WTC11 (cell line): ENCODE data around the gene LMCD1.

Experiments
- ATF3 ChIP-seq: sonication (generic); formaldehyde crosslinking; conservative IDR thresholded peaks from 2 replicates; pipeline ENCODE4 v1.8.1; 2022; ENCODE audit warnings: mild to moderate bottlenecking, missing genetic modification reagents
- CTCF ChIP-seq: fragments of 200-600 bp; IDR thresholded peaks from 2 replicates; pipeline ENCODE4 v1.8.0; 2022; ENCODE audit warnings: antibody characterized with exemption
- ELF4 ChIP-seq: sonication (generic); formaldehyde crosslinking; IDR thresholded peaks from 2 replicates; pipeline ENCODE4 v1.8.1; 2022; ENCODE audit warnings: low read depth, mild to moderate bottlenecking, moderate library complexity, missing genetic modification reagents
- FOXJ3 ChIP-seq: sonication (generic); formaldehyde crosslinking; IDR thresholded peaks from 2 replicates; pipeline ENCODE4 v1.9.0; 2021; ENCODE audit warnings: missing genetic modification reagents, mild to moderate bottlenecking, borderline replicate concordance
- NFE2L1 ChIP-seq: sonication (generic); formaldehyde crosslinking; IDR thresholded peaks from 2 replicates; pipeline ENCODE4 v1.8.1; 2023; ENCODE audit warnings: missing genetic modification reagents
- NR2C2 ChIP-seq: sonication (generic); formaldehyde crosslinking; IDR thresholded peaks from 2 replicates; pipeline ENCODE4 v1.8.0; 2022; ENCODE audit warnings: mild to moderate bottlenecking, missing genetic modification reagents
- SP1 ChIP-seq: sonication (generic); formaldehyde crosslinking; conservative IDR thresholded peaks from 2 replicates; pipeline ENCODE4 v1.8.1; 2022; ENCODE audit warnings: missing genetic modification reagents
- ZNF317 ChIP-seq: sonication (generic); formaldehyde crosslinking; IDR thresholded peaks from 2 replicates; pipeline ENCODE4 v1.8.1; 2023; ENCODE audit warnings: low read depth, mild to moderate bottlenecking, moderate library complexity, missing genetic modification reagents, borderline replicate concordance

- no peak for TF ChIP-seq CTCF
- TF ChIP-seq ATF3 (CRISPR knock-in tag), result no peak
- TF ChIP-seq FOXJ3 (CRISPR knock-in tag), result no peak
- TF ChIP-seq ELF4 (CRISPR knock-in tag), result no peak
- TF ChIP-seq SP1, result no peak
- no peak for TF ChIP-seq NR2C2 (CRISPR knock-in tag)
- no peak for TF ChIP-seq NFE2L1 (CRISPR knock-in tag)
- no peak for TF ChIP-seq ZNF317 (CRISPR knock-in tag)
Observed at GRCh38 chr3:8608041-8608790, 106.6 kb downstream of the LMCD1 start.
